ENCODE results near the gene C7. TPM values are rescaled to one million over a fixed set of nuclear protein-coding genes. Genes with fewer than 3 reads are reported as not detected.

The C7 gene
- total RNA-seq (2021; fragmentation: NEBNext Ultra II Directional; extraction: Animal tissue kit (Norgen Biotek cat#: 25700)) (not detected in 2 replicates), polyA plus RNA-seq (2011; rRNA removed) (0.08 and 0.24 TPM in 2 replicates), polyA minus RNA-seq (2011; rRNA and poly(A)+ RNA removed) (0.25 and 0.29 TPM in 2 replicates)
- polyA plus RNA-seq (2011; cell fraction: cytosol; rRNA removed), result 0.09 TPM
- polyA plus RNA-seq (2011; cell fraction: nucleus; rRNA removed), result 0.03 TPM
- 0.07 to 0.93 TPM (median 0.49 TPM) in 4 replicates for polyA plus RNA-seq (2012, experiment 1 of 2)
- polyA plus RNA-seq (2012, experiment 2 of 2), result 0.05 TPM
- polyA plus RNA-seq (2013, experiment 1 of 2), result 0.02 TPM
- polyA plus RNA-seq (2013, experiment 2 of 2), result 0.29 TPM
- polyA minus RNA-seq (2011; cell fraction: cytosol; rRNA and poly(A)+ RNA removed), result not detected
- not detected for polyA minus RNA-seq (2011; cell fraction: nucleus; rRNA and poly(A)+ RNA removed)
- long read RNA-seq, experiment 1, partial matches to known transcripts, result 0 of 1 reads
- long read RNA-seq, experiment 1, other reads (novel, unspliced or antisense), result 1 of 1 reads
- long read RNA-seq, experiment 2, result 0 reads

- no peak within 1 kb of the TSS for H3K4ac ChIP-seq (replicated peaks; ENCODE audit: insufficient read length, low read depth, low read length)
- H3K9ac ChIP-seq (replicated peaks in 1 of 4; ENCODE audit: extremely low read depth in 1 of 4, low read depth in 3 of 4, low read length in 3 of 4), result no peak within 1 kb of the TSS
- H2AFZ ChIP-seq (ENCODE audit: low read length), result no peak within 1 kb of the TSS
- DNase-seq (ENCODE audit: low read depth in 1 of 2, low spot score in 2 of 2), result no peak
- no peak within 1 kb of the TSS for H4K5ac ChIP-seq (ENCODE audit: insufficient read length, low read depth, low read length)
- H4K8ac ChIP-seq (ENCODE audit: extremely low read depth, insufficient read depth, low read length), result no peak within 1 kb of the TSS
- no peak within 1 kb of the TSS for H2AK5ac ChIP-seq (ENCODE audit: low read depth, low read length)
- no peaks in the 10 kb centered on the region for H3K9me3 ChIP-seq (ENCODE audit: insufficient read depth in 2 of 2, low read depth in 1 of 2, low read length in 1 of 2)
- H3K27ac ChIP-seq (ENCODE audit: low read depth, low read length), result no peak within 1 kb of the TSS
- no peak within 1 kb of the TSS for H4K91ac ChIP-seq (replicated peaks; ENCODE audit: insufficient read length, low read length)
- no peak within 1 kb of the TSS for H2BK120ac ChIP-seq (replicated peaks; ENCODE audit: low read depth, low read length)
- ChIA-PET POLR2A (ENCODE audit: partially characterized antibody) (no interaction called here), CTCF (ENCODE audit: partially characterized antibody) (interaction anchor here (0.8 kb wide), 2 partner anchors 213 to 442 kb away, joined by 3 read pairs; no protein-coding TSS in a partner anchor)
- H3K4me2 ChIP-seq (ENCODE audit: insufficient read depth in 1 of 2, low read depth in 2 of 2, low read length in 2 of 2), result no peak within 1 kb of the TSS
- H4K20me1 ChIP-seq (replicated peaks in 1 of 2; ENCODE audit: control insufficient read depth in 1 of 2, insufficient read depth in 2 of 2, low read length in 2 of 2), result no peaks in the 10 kb centered on the region
- H2BK5ac ChIP-seq (ENCODE audit: low read depth, low read length), result no peak within 1 kb of the TSS
- no peak within 1 kb of the TSS for H3K18ac ChIP-seq (ENCODE audit: extremely low read depth, low read length)
- H3K56ac ChIP-seq (replicated peaks; ENCODE audit: insufficient read length, low read depth, low read length), result no peak within 1 kb of the TSS
- no peaks in the 10 kb centered on the region for H3K79me2 ChIP-seq (ENCODE audit: control insufficient read depth in 1 of 2, insufficient read depth in 2 of 2, low read length in 2 of 2)
- FAIRE-seq, result no peak
- H3K4me1 ChIP-seq (replicated peaks in 1 of 4; ENCODE audit: control insufficient read depth in 3 of 4, insufficient read depth in 4 of 4, low read length in 3 of 4), result peaks cover 0 to 4% (median under 1%) of the 10 kb centered on the region in 4 experiments; a peak in 2 of 7 replicates
- H3K36me3 ChIP-seq (ENCODE audit: control insufficient read depth in 2 of 4, insufficient read depth in 4 of 4, low read length in 3 of 4), result no peaks in the 10 kb centered on the region
- no peaks in the 10 kb centered on the region for H3K79me1 ChIP-seq (ENCODE audit: low read depth, low read length)
- 55% methylated on average over 3 of the region's 3 CpGs; no CpG with 5 or more reads in 1 of the 2 experiments for WGBS, 2 experiments (ENCODE audit: extremely low coverage in 1 of 2, insufficient coverage in 1 of 2, insufficient read length in 1 of 2, insufficient replicate concordance in 2 of 2, low coverage in 1 of 2, low lambda C conversion rate in 2 of 2, missing lambda C conversion rate in 1 of 2)
- TF ChIP-seq HDAC2 (IDR thresholded peaks at IDR 0.05; ENCODE audit: borderline replicate concordance in 1 of 2, low read depth in 2 of 2, low read length in 2 of 2) (no peak), SP2 (IDR thresholded peaks at IDR 0.05; ENCODE audit: low read length) (no peak), GABPA (IDR thresholded peaks at IDR 0.05; ENCODE audit: borderline replicate concordance, insufficient read depth, low read length) (no peak), KDM1A (IDR thresholded peaks at IDR 0.05; ENCODE audit: borderline replicate concordance, low read length) (no peak), TBP (IDR thresholded peaks at IDR 0.05; ENCODE audit: low read depth, low read length) (no peak), CBX8 (IDR thresholded peaks at IDR 0.05; ENCODE audit: borderline replicate concordance, low read depth, low read length) (no peak)
- H3K23ac ChIP-seq (ENCODE audit: insufficient read length), result no peak within 1 kb of the TSS
- no peak within 1 kb of the TSS for H3K14ac ChIP-seq (ENCODE audit: insufficient read length)
- no peaks in the 10 kb centered on the region for H3K23me2 ChIP-seq (ENCODE audit: low read depth, low read length)
- H2BK15ac ChIP-seq (ENCODE audit: low read length), result no peak within 1 kb of the TSS
- H2BK20ac ChIP-seq (ENCODE audit: low read length), result no peak within 1 kb of the TSS
- no peak within 1 kb of the TSS for H3K4me3 ChIP-seq (ENCODE audit: extremely low read depth in 1 of 4, insufficient read depth in 2 of 4, low read depth in 3 of 4, low read length in 4 of 4)
- no peak within 1 kb of the TSS for H2BK12ac ChIP-seq (ENCODE audit: low read depth, low read length)
- no peaks in the 10 kb centered on the region for H3K27me3 ChIP-seq (replicated peaks in 1 of 4; ENCODE audit: control insufficient read depth in 3 of 4, extremely low read depth in 1 of 4, insufficient read depth in 3 of 4, low read length in 3 of 4)
Observed at GRCh38 chr5:40909264-40909663, at the start of gene C7. Gene C7, plus strand, starts transcription at chr5:40909497. Its CDS starts 114 bp downstream, at chr5:40909611.
